Measurements from ENCODE around the gene LRBA.

DNA sequence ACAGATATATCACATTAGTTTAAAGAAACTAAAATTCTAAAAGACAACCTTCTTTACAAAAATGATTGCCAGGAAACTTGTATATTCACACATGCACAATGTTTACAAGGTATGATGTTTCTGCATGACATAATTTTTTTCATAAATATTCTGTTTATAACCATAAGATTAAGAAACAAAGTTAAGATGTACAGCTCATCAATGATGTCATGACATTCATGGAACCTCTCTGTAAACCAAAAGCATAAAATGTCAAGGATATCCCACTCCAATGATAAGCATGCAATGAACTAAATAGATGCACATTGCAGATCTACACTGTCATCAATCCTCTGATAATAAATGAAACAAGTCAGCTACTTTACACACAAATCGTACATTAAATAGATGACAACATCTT, 297.1 kb downstream of the LRBA start:
- TF ChIP-seq BHLHE40 (IDR thresholded peaks at IDR 0.05; ENCODE audit: low read depth, low read length) (no peak), FOS (IDR thresholded peaks at IDR 0.05; ENCODE audit: low read depth, low read length) (no peak), RCOR1 (IDR thresholded peaks at IDR 0.05; ENCODE audit: insufficient replicate concordance, low read length) (no peak), MAFK (IDR thresholded peaks at IDR 0.05; ENCODE audit: low read depth, low read length) (no peak), MAZ (IDR thresholded peaks at IDR 0.05; ENCODE audit: borderline replicate concordance, low read depth, low read length) (no peak), SMC3 (IDR thresholded peaks at IDR 0.05; ENCODE audit: low read depth, low read length) (no peak), RAD21 (IDR thresholded peaks at IDR 0.05; ENCODE audit: low read length) (no peak), MXI1 (IDR thresholded peaks at IDR 0.05; ENCODE audit: borderline replicate concordance, low read depth, low read length) (no peak), POLR2A (IDR thresholded peaks at IDR 0.05; ENCODE audit: low read depth, low read length) (no peak)
- TF ChIP-seq, protein P1, sequence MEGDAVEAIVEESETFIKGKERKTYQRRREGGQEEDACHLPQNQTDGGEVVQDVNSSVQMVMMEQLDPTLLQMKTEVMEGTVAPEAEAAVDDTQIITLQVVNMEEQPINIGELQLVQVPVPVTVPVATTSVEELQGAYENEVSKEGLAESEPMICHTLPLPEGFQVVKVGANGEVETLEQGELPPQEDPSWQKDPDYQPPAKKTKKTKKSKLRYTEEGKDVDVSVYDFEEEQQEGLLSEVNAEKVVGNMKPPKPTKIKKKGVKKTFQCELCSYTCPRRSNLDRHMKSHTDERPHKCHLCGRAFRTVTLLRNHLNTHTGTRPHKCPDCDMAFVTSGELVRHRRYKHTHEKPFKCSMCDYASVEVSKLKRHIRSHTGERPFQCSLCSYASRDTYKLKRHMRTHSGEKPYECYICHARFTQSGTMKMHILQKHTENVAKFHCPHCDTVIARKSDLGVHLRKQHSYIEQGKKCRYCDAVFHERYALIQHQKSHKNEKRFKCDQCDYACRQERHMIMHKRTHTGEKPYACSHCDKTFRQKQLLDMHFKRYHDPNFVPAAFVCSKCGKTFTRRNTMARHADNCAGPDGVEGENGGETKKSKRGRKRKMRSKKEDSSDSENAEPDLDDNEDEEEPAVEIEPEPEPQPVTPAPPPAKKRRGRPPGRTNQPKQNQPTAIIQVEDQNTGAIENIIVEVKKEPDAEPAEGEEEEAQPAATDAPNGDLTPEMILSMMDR (conservative IDR thresholded peaks at IDR 0.05; ENCODE audit: low read depth, low read length), result no peak
- TF ChIP-seq, protein P2, sequence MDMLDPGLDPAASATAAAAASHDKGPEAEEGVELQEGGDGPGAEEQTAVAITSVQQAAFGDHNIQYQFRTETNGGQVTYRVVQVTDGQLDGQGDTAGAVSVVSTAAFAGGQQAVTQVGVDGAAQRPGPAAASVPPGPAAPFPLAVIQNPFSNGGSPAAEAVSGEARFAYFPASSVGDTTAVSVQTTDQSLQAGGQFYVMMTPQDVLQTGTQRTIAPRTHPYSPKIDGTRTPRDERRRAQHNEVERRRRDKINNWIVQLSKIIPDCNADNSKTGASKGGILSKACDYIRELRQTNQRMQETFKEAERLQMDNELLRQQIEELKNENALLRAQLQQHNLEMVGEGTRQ (IDR thresholded peaks at IDR 0.05; ENCODE audit: low read depth, low read length), result no peak
